Brain microvascular endothelial cell (primary cell): ENCODE data around the gene ADAMTS2.

Source experiments
- DNase-seq: peaks from one replicate; pipeline ENCODE4 v3.0.0-alpha.2; 2020
- H3K27ac ChIP-seq: fragments of 250-450 bp; sonication (Bioruptor Pico); 2 replicates; pipeline ENCODE4 v1.5.1; 2020; ENCODE audit warnings: mild to moderate bottlenecking, moderate library complexity
- H3K27me3 ChIP-seq: fragments of 250-450 bp; sonication (Bioruptor Pico); replicated peaks from 2 replicates; pipeline ENCODE4 v1.5.1; 2020; ENCODE audit warnings: mild to moderate bottlenecking
- H3K36me3 ChIP-seq: fragments of 250-450 bp; sonication (Bioruptor Pico); replicated peaks from 2 replicates; pipeline ENCODE4 v1.5.1; 2020; ENCODE audit warnings: mild to moderate bottlenecking
- H3K4me3 ChIP-seq: 2 replicates; pipeline ENCODE4 v1.5.1; 2011; ENCODE audit warnings: low read depth, mild to moderate bottlenecking, control low read depth, low read length, moderate library complexity
- CTCF ChIP-seq: IDR thresholded peaks from 2 replicates; pipeline ENCODE4 v1.5.1; 2011; ENCODE audit warnings: low read depth, mild to moderate bottlenecking, moderate library complexity, low read length, control low read depth, inconsistent platforms; ENCODE audit errors: missing control alignments
- in situ Hi-C: cut with HindIII; loops from 2 replicates; pipeline ENCODE4 v1.10.0; 2017; ENCODE audit warnings: low sequenced_read_pairs, low pct_ligation_motif_present

Gene ADAMTS2

DNA sequence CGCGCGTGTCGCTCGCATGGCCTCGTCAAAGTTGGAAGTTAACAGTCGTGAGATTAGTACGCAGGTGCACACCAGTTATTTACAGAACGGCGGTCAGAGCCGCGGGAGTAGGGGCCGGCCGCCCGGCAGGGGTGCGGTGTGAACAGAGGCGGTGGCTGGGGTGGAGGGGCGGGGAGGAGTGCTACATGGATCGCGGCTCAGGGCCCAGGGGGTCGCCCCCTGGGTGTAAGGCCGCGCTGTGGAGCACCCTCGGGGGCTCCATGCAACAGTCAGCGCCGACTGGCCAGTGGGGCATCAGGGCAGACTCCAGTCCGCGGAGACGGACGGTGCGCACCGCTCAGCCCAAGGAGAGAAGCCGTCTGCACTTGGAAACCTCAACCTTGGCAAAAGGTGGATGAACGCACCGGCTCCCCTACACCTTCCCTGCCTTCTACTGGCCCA, 224.8 kb downstream of the ADAMTS2 start:
- in situ Hi-C loops = no loop called here
- TF ChIP-seq CTCF = no peak
- no peak for DNase-seq
- H3K27me3 ChIP-seq = no peaks in the 10 kb centered on the region
- no peak overlapping the region for H3K4me3 ChIP-seq
- H3K36me3 ChIP-seq = peaks cover 2% of the 10 kb centered on the region
- no peak overlapping the region for H3K27ac ChIP-seq

- no peak for DNase-seq
- Histone ChIP-seq H3K36me3 (peaks cover 2% of the 10 kb centered on the region), H3K27ac (no peak overlapping the region), H3K4me3 (no peak overlapping the region), H3K27me3 (no peaks in the 10 kb centered on the region)
- in situ Hi-C loops = no loop called here
- TF ChIP-seq CTCF = no peak
Observed at GRCh38 chr5:179119415-179120170, 225.7 kb downstream of the ADAMTS2 start.

DNA sequence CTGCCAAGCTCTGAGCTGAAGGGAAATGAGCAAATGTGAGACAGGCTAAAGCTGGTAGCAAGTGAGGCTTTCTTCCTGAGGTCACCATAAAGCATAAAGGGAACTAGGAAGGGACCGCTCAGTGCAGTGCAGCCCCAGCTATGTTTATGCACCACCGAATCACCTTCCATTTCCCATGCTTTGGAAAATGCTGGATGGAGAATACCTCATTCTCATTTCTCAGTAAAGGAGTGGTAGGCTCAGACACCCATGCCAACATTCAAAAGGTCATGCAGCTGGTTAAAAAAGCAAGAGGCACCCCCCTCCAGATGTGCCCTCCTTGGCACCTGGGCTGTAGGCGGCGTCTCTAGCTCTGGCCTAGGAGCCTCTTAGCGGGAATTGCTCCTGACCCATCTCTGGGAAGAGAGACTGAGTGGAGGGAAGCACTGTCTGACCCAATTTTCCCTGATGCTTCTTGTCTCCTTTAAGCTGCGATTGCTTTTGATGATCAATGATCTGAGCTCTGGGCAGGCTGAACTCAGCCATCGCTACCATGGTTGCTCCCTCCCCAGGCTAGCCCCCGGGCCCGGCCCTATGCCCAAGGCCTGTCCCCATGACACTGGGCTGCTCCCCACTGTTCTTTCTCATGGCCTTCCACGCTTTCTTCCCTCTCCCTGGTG, 226.4 kb downstream of the ADAMTS2 start:
- no peak for DNase-seq
- Histone ChIP-seq H3K4me3 (no peak overlapping the region), H3K27ac (no peak overlapping the region), H3K27me3 (no peaks in the 10 kb centered on the region), H3K36me3 (peaks cover 7% of the 10 kb centered on the region)
- in situ Hi-C loops = no loop called here
- TF ChIP-seq CTCF = no peak

DNA sequence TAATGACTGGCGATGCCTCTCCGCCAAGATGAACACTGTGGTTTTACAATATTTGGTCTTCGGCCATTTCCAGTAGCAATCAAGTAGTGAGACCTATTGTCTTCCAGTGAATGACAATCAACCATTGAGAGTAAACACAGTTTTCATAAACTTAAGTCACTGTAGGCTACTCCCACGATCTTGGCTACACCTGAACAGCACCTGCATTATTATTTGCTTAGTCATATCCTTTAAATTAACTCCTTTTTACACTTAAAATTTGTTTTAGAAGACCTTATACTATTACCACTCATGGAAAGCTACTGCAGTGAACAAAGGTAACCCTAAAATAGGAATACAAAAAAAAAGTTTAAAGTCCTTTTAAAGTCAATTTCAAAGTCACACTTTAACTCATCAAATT, 226.9 kb downstream of the ADAMTS2 start:
- TF ChIP-seq CTCF = no peak
- in situ Hi-C loops = no loop called here

GRCh38 chr5:179115845-179116524, 229.3 kb downstream of the ADAMTS2 start:
- no peak for TF ChIP-seq CTCF
- DNase-seq = no peak
- H3K27ac ChIP-seq = no peak overlapping the region
- in situ Hi-C loops = no loop called here
- H3K36me3 ChIP-seq = peaks cover 8% of the 10 kb centered on the region
- H3K4me3 ChIP-seq = no peak overlapping the region
- H3K27me3 ChIP-seq = no peaks in the 10 kb centered on the region

More for the DNA sequence above, 226.9 kb downstream of the ADAMTS2 start:
- Histone ChIP-seq H3K27ac (no peak overlapping the region), H3K27me3 (no peaks in the 10 kb centered on the region), H3K36me3 (peaks cover 8% of the 10 kb centered on the region), H3K4me3 (no peak overlapping the region)
- DNase-seq = no peak
